DMS114 treated with DMSO at 0.1 percent for 48 hours (cell line): ENCODE measurements around the gene MEN1.
A peak's percentile ranks its signal among the peaks of the same experiment; 100 is the strongest.

Experiments
- DNase-seq: peaks from one replicate; lab custom pipeline; 2025; ENCODE audit not compliant: unreplicated experiment; lab: John Stamatoyannopoulos, UW

Gene MEN1

GRCh38 chr11:64803158-64803845, 7.0 kb downstream of the MEN1 start, which contains the start of gene MAP4K2:
Gene MAP4K2, minus strand, starts transcription at chr11:64803214. Its CDS starts 65 bp downstream, at chr11:64803149.
- peak; percentile 87 for DNase-seq

GRCh38 chr11:64802370-64803157, 7.8 kb downstream of the MEN1 start:
- no peak for DNase-seq

GRCh38 chr11:64801561-64802369, 8.6 kb downstream of the MEN1 start:
- no peak for DNase-seq

- DNase-seq = no peak
Measured at GRCh38 chr11:64801158-64801464, 9.2 kb downstream of the MEN1 start.

- no peak for DNase-seq
Measured at GRCh38 chr11:64800303-64801157, 9.8 kb downstream of the MEN1 start.

- DNase-seq = no peak
Measured at GRCh38 chr11:64799623-64800302, 10.6 kb downstream of the MEN1 start.

- DNase-seq = no peak
Measured at GRCh38 chr11:64799256-64799622, 11.1 kb downstream of the MEN1 start.

- DNase-seq = no peak
Measured at GRCh38 chr11:64796757-64797541, 13.4 kb downstream of the MEN1 start.

GRCh38 chr11:64796047-64796756, 14.1 kb downstream of the MEN1 start:
- no peak for DNase-seq

- no peak for DNase-seq
Measured at GRCh38 chr11:64794526-64794925, 15.8 kb downstream of the MEN1 start.

GRCh38 chr11:64793271-64794160, 16.8 kb downstream of the MEN1 start:
- DNase-seq = no peak

- no peak for DNase-seq
Measured at GRCh38 chr11:64792482-64792881, 17.9 kb downstream of the MEN1 start.

- no peak for DNase-seq
Measured at GRCh38 chr11:64791781-64792291, 18.5 kb downstream of the MEN1 start.

GRCh38 chr11:64790205-64791095, 19.9 kb downstream of the MEN1 start:
- no peak for DNase-seq

- DNase-seq = no peak
Measured at GRCh38 chr11:64789331-64790204, 20.8 kb downstream of the MEN1 start.
